MG63 (cell line): ENCODE results near the gene MAP4. TPM values are rescaled to one million over a fixed set of nuclear protein-coding genes. Genes with fewer than 3 reads are reported as not detected.

Experiments used
- DNase-seq: peaks from one replicate; pipeline ENCODE4 v3.0.0-alpha.2; 2020
- H3K27me3 ChIP-seq: fragments of 250-450 bp; sonication (Bioruptor Pico); 2 replicates; pipeline ENCODE4 v1.5.1; 2020; ENCODE audit warnings: mild to moderate bottlenecking, moderate library complexity
- H3K36me3 ChIP-seq: fragments of 250-450 bp; sonication (Bioruptor Pico); 2 replicates; pipeline ENCODE4 v1.5.1; 2020; ENCODE audit warnings: mild to moderate bottlenecking, moderate library complexity
- H3K4me3 ChIP-seq: fragments of 250-450 bp; sonication (Bioruptor Pico); 2 replicates; pipeline ENCODE4 v1.5.1; 2020; ENCODE audit warnings: mild to moderate bottlenecking, moderate library complexity
- H3K9me3 ChIP-seq: fragments of 250-450 bp; sonication (Bioruptor Pico); 2 replicates; pipeline ENCODE4 v1.5.1; 2020; ENCODE audit warnings: mild to moderate bottlenecking, moderate library complexity
- total RNA-seq: library from RNA; depleted of rRNA; stranded (reverse); fragments of >200 nt; shearing (Covaris generic); gene quantifications from 2 replicates; pipeline ENCODE4 v1.2.3, GENCODE V29; 2014; ENCODE audit warnings: low replicate concordance; rRNA removed

MAP4 gene
- total RNA-seq, 1 experiment from 2014 or later: 38.5 TPM

- Histone ChIP-seq H3K9me3 (no peaks in the 10 kb centered on the region), H3K36me3 (peaks cover 5% of the 10 kb centered on the region), H3K27me3 (no peaks in the 10 kb centered on the region), H3K4me3 (no peak overlapping the region)
- no peak for DNase-seq
These were observed 211.6 kb downstream of the MAP4 start for GRCh38 chr3:47804577-47804976.

GRCh38 chr3:47803480-47804025, 212.7 kb downstream of the MAP4 start:
- peak overlapping the region; percentile 72 for H3K4me3 ChIP-seq
- no peaks in the 10 kb centered on the region for H3K9me3 ChIP-seq
- peaks cover 5% of the 10 kb centered on the region for H3K36me3 ChIP-seq
- no peak for DNase-seq
- H3K27me3 ChIP-seq: no peaks in the 10 kb centered on the region

GRCh38 chr3:47802734-47803479, 213.3 kb downstream of the MAP4 start, which contains the start of gene DHX30:
Gene DHX30, plus strand, starts transcription at chr3:47803138. Its CDS starts 7,546 bp downstream, at chr3:47810684.
- DNase-seq: peak; percentile 85
- H3K36me3 ChIP-seq: peaks cover 5% of the 10 kb centered on the region
- H3K9me3 ChIP-seq: no peaks in the 10 kb centered on the region
- no peaks in the 10 kb centered on the region for H3K27me3 ChIP-seq
- peak within 1 kb of the TSS; percentile 72 for H3K4me3 ChIP-seq

Other genes starting within 250 kb of the MAP4 start
- gene SMARCC1, start 234.5 kb downstream of the MAP4 start, total RNA-seq: 33.4 and 40.8 TPM in 2 replicates
- gene DHX30, start 213.3 kb downstream of the MAP4 start, total RNA-seq: 32.9 and 60.1 TPM in 2 replicates
- gene CDC25A, start 172.0 kb upstream of the MAP4 start, total RNA-seq: 11.2 and 25.3 TPM in 2 replicates
- gene CAMP, start 207.1 kb upstream of the MAP4 start, total RNA-seq: not detected in 2 replicates
- 3.0 and 4.5 TPM in 2 replicates for gene ZNF589, start 224.7 kb upstream of the MAP4 start, total RNA-seq